Prostate gland (tissue), 2 donors: ENCODE data around the gene PLEKHM3.

ENCODE experiments used
- CTCF ChIP-seq, 4 experiments: fragments of 200-600 bp in 2 of 4; fragments of 450-650 bp in 2 of 4; sonication (generic) in 2 of 4; IDR thresholded peaks; 1 replicate in 3 of 4; 2 replicates in 1 of 4; pipeline ENCODE4 v1.5.1; 2016 to 2019; ENCODE audit warnings: antibody characterized with exemption in 4 of 4, mild to moderate bottlenecking in 2 of 4, moderate library complexity in 2 of 4
- POLR2A ChIP-seq: fragments of 450-650 bp; IDR thresholded peaks from one replicate; pipeline ENCODE4 v1.6.1; 2016; ENCODE audit warnings: antibody characterized with exemption, mild to moderate bottlenecking

GRCh38 chr2:207835805-207836204 lies 189.5 kb downstream of the PLEKHM3 start:
- TF ChIP-seq CTCF (IDR thresholded peaks at IDR 0.05) (no peak), POLR2A (no peak)
